GM18498 (cell line): ENCODE measurements around the gene SLC5A10.
"Not testable (repeated sequence)": the region's sequence is repeated elsewhere in the genome, so short reads cannot be mapped to it uniquely, and the experiment has no call there.

Source experiments
- ATAC-seq: cut with Tn5 transposase; IDR thresholded peaks from one replicate; pipeline ENCODE4 v1.9.1; 2021; ENCODE audit warnings: mild to moderate bottlenecking, moderate library complexity; ENCODE audit not compliant: unreplicated experiment

The SLC5A10 gene

DNA sequence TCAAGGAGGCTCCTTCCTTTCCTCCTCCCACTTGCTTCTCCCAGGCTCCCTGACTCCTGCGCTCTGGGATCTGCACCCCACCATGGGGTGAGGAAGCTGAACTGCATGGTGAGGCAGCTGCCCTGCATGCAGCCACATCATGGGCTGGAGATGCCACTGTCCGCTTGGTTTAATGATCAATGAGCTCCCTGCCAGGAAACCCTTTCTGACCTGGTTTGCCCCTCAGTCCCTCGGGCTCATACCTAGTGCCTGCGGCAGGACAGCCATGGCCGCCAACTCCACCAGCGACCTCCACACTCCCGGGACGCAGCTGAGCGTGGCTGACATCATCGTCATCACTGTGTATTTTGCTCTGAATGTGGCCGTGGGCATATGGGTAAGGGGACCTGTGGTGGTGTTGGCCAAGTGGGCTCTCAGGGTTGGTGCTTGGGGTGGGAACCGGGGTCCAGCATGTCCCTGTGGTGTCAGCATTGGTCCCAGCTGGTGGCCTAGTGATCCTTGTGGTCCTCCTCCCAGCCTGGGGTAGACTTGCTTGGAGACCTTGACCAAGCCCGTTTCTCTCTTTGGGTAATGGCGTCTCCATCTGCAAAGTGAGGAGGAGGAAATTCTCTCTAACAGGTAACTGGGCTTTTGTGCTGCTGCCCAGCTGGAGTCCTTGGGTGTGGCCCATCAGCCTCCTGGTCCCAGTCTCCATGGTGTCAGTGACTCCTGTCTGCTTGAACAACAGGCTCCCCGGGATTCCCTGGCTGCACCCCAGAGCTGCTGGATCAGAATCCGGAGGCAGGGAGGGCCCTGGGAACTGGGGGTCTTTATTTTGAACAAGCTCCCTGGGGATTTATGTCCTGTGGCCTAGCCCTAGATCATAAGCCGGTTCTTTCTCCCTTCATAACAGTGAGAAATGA, at the start of gene SLC5A10:
Gene SLC5A10, plus strand, starts transcription at position 225 of the 902 bp plus-strand sequence. Its CDS starts 41 bp downstream, at position 266.
- no peak for ATAC-seq

DNA sequence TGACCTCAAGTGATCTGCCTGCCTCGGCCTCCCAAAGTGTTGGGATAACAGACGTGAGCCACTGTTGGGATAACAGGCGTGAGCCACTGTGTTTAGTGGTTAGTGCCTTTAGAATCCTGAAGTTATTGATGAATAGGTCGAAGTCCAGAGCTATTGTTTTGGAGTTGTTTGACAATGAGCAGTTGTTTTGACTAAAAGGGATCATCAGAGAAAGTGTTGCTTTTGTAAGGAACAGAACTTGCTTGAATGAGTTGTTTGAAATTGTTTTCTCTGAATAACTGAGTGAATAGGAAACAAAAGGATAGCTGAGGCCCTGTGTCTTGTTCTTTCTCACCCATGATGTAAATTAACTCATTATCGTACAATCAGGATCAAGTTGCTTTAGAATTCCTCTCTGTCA, 47.5 kb upstream of the SLC5A10 start:
- ATAC-seq: no peak

DNA sequence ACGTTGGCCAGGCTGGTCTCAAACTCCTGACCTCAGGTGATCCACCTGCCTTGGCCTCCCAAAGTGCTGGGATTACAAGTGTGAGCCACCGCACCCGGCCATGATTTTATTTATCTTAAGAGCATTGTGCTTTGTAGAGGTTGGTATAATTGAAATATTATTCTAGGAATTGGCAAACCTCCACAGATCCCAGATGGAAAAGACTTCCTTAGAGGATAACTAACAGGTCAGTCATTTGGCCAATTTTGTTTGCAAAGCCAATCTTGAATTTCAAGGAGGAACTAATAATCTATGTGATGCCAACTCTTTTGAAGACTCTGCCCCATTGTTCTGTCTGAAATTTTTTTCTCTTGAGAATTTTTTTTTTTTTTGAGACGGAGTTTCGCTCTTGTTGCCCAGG, 46.7 kb upstream of the SLC5A10 start:
- no peak for ATAC-seq

DNA sequence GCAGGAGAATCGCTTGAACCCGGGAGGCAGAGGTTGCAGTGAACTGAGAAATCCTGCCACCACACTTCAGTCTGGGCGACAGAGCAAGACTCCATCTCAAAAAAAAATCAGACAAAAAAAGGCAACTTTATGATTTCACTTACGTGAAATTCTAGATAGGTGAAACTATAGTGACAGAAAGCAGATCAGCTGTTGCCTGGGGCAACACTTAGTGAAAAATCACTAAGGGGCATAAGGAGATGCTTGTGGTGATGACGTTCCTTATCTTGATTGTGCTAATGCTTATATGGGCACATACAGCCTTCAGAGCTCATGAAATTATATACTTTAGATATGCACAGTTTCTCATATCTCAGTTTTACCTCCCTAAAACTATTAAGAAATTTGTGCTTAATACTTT, 41.6 kb upstream of the SLC5A10 start:
- ATAC-seq: no peak

DNA sequence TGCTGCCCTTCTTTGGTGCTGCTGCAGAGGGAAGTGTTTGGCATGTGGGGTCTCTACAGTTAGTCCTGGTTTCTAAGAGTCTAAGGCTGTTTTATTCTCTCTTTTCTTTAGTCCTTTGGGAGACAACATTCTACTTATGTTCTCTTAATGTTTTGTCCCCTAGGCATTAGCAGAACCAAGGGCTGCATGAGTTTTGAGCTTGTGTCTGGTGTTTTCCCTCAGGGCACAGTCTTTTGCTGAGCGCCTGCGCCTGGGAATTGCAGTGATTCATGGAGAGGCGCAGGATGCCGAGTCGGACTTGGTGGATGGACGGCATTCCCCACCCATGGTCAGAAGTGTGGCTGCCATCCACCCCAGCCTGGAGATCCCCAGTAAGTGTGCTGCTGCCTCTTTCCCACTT, 41.1 kb upstream of the SLC5A10 start:
- ATAC-seq: no peak

DNA sequence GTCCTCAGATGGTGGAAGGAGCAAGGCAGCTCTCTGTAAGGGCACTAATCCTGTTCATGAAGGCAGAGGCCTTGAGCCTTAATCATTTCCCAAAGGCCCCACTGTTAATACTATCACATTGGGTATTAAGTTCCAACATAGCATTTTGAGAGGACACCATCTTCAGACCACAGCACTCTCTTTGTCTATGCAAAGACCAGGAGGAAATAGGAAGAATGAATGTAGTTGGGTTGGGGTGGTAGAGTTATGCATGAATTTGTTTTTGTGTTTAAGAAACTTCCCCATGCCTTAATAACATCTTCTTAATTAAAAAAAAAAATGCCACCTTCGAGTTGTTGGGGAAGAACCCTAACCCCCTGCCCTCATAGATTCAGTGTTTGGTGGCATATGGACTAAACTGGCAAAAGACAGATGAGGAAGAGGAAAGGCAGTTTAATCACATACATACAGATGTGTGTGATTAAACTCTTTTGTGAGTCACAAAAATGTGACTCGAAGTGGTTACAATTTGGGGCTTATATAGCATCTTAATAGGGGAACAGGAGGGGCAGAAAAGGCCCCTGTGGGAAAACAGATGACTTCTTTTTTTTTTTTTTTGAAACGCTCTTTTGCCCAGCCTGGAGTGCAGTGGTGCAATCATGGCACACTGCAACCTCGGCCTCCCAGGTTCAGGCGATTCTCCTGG, 35.0 kb upstream of the SLC5A10 start:
- no peak for ATAC-seq

DNA sequence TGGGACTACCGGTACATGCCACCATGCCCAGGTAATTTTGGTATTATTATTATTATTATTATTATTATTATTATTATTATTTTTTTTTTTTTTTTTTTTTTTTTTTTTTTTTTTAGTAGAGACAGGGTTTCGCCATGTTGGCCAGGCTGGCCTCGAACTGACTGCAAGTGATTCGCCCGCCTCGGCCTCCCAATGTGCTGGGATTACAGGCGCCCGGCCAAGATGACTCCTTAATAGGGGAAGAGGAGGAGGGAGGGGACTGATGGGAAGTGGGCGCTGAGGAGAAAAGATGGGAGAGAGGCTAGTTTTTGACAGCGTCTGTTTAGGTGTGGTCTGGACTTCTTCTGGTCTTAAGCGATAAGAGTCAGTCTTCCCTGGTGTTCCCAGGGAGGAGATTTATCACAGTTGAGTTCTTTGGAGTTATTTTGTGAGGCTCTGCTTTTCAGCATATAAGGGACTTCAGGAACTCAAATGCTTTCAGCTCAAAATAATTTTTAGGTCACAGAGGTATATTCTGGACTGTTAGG, 34.4 kb upstream of the SLC5A10 start:
- ATAC-seq: no peak

DNA sequence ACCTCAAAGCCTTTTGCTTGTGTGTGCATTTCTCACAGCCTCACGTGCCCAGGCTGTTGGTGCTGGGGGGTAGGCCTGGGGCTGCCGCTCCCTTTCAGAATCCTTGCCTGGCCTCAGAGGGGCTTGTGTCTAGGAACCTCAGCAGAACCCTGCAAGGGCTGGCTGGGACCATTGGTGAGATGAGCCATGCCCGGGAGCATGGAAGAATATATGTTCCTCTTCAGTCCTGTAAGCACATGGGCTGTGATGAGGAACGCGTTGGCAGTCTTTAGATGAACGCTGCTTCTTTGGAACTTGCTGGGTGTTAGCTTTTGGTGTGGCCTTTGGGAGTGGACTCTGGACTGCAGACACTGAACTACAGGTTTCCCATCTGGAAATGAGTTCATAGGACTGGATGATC, 32.0 kb upstream of the SLC5A10 start:
- ATAC-seq: no peak

DNA sequence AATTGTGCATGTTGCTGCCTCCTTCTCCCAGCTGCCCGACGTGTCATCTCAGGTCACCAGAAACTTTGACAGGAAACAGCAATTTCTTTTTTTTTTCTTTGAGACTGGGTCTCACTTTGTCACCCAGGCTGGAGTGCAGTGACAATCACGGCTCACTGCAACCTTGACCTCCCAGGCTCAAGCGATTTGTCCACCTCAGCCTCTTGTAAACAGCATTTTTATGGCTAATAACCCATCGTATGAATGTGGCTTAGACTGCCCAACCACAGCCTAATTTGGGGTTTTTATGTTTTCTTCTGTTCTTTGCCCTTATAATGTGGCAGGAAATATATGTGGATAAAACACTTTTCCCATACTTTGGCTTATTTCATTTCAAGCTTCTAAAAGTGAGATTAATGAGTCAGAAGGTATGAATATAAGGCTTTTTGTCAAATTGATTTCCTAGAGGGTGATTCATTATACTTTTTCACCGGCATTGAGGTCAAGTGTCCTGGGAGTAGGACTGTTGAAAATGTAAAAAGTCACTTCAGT, 31.0 kb upstream of the SLC5A10 start:
- peak; percentile 50 for ATAC-seq

DNA sequence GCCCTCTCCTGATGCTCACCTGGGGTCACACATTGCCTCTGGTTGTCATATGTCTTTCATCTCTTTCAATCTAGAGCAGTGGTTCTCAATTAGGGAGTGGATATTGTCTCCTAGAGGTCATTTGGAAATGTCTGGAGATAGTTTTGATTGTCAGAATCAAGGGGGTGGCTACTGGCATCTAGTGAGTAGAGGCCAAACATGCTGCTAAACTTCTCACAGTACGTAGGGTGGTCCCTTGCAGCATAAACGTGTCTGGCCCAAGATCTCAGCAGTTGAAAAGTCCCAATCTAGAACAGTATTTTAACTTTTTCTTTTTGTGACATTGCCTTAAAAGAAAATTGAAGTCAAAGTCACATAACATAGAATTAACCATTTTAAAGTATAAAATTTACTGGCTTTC, 30.5 kb upstream of the SLC5A10 start:
- peak; percentile 17 for ATAC-seq

DNA sequence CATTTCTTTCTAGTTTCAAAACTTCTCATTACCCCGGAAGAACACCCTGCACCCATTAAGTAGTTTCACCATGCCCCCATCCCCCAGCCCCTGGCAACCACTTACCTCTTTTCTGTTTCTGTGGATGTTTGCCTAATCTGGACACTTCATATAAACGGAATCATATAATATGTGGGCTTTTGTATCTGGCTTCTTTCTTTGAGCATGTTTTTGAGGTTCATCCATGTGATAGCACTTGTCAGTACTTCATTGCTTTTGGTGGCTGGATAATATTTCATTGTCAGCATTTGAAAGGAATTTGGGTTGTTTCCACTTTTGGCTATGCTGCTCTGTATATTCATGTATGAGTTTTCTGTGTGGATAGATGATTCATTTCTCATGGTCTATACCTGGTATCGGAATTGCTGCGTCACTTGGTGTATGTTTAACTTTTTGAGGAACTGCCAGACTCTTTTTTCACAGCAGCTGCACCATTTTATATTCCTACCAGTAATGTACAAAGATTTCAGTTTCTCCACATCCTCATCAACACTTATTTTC, 30.0 kb upstream of the SLC5A10 start:
- peak; percentile 58 for ATAC-seq

DNA sequence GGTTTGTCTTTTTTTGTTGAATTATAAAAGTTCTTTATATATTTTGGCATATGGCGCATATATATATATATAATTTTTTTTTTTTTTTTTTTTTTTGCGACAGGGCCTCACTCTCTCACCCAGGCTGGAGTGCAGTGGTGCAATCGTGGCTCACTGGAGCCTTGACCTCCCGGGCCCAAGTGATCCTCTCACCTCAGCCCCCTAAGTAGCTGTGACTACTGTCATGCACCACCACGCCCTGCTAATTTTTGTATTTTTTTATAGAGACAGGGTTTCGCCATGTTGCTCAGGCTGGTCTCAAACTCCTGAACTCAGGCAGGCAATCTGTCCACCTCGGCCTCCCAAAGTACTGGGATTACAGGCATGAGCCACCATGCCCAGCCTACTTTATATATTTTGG, 29.4 kb upstream of the SLC5A10 start:
- ATAC-seq: not testable (repeated sequence)

DNA sequence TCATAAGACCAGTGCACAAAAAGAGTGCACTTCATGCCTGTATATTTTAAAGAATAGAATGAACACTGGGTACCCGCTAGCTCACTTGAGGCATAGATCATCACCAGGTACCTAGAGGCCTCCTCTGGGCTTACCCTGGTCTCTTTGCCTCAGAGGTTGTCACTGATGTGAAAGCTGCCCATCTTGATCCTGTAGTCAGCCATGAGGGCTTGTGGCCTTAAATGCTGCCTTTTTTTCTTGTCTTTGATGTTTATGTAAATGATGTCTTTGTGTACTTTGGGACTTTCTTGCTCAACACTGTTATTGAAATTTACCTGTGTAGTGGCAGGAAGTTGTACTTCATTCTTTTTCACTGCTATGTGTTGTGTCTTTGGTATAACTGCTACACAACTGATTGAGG, 26.8 kb upstream of the SLC5A10 start:
- no peak for ATAC-seq

DNA sequence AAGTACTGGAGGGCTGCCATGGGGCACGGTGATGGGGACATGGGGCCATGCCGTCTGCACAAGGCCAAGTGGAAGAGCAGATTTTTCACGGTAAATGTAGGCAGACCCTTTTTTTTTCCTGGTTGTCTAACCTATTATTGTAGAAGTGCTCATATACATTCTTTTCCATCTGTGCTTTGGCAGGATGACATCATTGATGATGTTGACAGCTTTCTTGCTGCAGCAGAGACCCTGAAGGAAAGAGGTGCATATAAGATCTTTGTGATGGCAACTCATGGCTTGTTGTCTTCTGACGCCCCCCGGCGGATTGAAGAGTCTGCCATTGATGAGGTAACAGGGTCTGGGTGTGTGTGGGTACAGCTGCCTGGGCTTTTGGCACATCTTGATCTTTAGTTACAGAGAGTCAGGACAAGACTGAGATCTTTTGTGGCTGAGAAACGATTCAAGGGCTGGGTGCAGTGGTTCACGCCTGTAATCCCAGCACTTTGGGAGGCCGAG, 23.3 kb upstream of the SLC5A10 start:
- no peak for ATAC-seq

DNA sequence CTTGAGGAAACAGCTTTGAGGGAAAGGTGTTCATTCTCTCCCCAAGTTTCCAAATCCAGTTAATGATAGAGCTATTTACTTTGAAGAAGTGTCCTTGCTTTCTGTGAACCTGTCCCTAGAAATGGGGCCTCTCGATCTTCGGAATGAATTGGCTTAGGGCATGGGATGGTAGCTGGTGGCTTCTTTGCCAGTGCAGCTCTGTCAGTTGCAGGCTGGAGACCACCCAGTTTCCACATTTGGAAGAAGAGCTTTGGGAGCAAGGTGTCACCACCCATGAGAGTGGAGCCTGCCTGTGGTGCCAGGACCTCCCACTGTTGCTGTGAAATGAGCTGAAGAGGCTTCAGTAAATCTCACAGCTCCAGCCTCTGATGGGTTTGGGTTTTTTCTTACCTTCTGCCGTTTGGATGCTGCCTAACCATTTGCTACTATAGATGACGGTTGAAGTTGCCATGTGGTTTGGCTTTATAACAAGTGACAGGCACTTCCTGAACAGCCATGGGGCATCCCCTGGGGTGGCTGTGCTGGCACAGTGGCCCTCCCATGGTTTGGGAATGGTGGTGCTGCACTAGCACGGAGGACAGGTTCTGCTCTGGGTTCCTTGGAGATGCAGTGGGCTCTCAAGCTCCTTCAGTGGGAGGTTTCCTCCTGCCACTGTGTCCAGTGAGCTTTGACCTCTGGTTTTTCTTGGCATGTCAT, 19.5 kb upstream of the SLC5A10 start:
- ATAC-seq: no peak

DNA sequence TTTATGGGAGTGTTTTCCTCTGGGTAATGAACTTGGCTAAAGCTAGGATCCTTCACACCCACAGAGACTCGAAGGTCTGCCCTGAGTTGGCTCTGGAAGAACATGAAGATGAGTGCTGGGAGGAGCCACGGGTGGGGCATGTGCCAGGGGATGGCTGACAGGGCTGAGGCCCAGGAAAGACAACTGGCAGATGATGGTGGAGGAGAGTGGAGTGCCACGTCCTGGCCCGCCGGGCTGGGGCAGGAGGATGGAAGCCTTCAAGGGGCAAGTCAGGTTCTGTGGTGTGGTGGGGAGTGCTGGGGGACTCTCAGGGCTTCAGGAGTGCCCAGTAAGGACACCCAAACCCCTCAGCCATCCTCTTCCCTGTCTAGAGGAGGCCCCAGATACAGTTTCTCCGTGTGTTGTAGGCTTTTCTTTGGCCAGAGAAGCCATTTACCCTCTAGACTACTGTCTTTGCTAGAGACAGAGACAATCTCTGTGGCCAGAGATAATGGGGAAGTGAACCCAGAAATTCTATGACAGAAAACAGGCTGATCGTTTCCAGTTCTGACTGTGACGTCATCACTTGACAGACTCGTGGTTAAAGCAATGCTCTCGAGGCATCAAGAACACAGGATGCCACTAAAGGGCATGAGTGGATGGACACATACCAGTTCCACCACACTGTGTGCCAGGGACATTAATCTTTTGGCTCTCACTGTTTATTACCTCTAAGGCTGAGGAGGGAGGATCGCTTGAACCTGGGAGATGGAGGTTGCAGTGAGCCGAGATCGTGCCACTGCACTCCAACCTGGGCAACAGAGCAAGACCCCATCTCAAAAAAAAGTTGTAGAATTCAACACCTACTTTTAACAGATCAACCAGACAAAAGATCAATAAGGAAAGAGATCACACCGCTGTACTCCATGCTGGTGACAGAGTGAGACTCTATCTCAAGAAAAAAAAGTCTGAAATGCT, 18.6 kb upstream of the SLC5A10 start:
- no peak for ATAC-seq

DNA sequence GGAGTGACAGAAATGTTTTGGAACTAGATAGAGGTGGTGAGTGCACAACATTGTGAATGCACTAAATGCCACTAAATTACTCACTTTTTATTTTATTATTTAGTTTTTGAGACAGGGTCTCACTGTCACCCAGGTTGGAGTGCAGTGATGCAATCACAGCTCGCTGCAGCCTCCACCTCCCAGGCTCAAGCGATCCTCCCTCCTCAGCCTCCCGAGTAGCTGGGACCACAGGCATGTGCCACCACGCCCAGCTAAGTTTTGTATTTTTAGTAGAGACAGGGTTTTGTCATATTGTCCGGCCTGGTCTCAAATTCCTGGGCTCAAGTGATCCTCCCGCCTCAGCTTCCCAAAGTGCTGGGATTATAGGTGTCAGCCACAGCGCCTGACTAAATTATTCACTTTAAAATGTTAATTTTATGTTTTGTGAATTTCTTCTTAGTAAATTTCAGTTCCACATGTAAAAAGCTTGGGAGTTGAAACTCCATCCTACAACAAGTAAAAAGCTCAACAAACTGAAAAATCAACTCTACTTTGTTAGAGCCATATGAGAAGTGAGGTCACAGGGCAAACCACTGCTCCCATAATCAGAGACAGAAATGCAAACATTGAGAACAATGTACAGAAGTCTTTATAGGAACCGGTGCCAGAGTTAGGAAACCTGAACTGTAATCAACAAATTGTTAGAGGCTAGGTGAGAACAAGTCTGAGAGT, 13.8 kb upstream of the SLC5A10 start:
- ATAC-seq: no peak

DNA sequence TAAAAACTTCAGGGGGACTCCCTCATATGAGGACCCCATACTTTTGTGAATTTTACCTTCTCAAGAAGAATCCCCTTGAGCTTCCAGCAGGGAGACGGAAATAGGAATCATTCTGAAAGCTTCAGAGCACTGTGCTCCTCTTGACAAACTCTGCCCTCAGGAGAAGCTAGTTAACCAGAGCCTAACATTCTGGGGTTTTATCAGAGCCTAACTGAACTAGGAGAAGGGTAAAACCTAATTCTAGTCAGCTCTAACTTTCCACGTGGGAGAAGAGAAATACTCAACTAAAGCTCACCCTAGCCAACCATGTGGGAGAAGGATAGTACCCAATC, 13.3 kb upstream of the SLC5A10 start:
- no peak for ATAC-seq

DNA sequence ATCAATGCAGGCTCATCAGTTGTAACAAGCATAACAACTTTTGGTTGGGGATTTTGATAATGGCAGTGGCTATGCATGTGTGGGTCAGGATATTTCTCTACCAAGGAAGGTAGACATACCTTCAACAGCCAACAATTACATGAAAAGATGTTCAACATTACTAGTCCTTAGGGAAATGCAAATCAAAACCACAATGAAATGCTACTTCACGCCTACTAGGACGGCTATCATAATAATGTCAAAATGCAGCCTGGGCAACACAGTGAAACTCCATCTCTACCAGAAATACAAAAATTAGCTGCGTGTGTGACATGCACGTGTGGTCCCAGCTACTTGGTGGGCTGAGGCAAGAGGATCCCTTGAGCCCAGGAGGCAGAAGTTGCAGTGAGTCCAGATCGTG, 7.3 kb upstream of the SLC5A10 start:
- ATAC-seq: no peak
